ENCODE data around the gene CENPP.

CENPP gene

GRCh38 chr9:92402360-92402759 lies 76.6 kb downstream of the CENPP start:
- no peak for DNase-seq (ENCODE audit: low read depth)
- TF ChIP-seq CTCF (conservative IDR thresholded peaks at IDR 0.05; ENCODE audit: low read depth, low read length) = no peak
- H3K4me3 ChIP-seq (ENCODE audit: low read length) = no peak overlapping the region

GRCh38 chr9:92402826-92403745 lies 77.3 kb downstream of the CENPP start:
- DNase-seq (ENCODE audit: low read depth) = no peak
- no peak for TF ChIP-seq CTCF (conservative IDR thresholded peaks at IDR 0.05; ENCODE audit: low read depth, low read length)
- H3K4me3 ChIP-seq (ENCODE audit: low read length) = no peak overlapping the region

GRCh38 chr9:92404042-92404836 lies 78.5 kb downstream of the CENPP start, which contains the start of gene OGN:
TSS of gene OGN (minus strand) at chr9:92404578. CDS start at chr9:92403407, 1,171 bp downstream.
- TF ChIP-seq CTCF (conservative IDR thresholded peaks at IDR 0.05; ENCODE audit: low read depth, low read length) = no peak
- no peak within 1 kb of the TSS for H3K4me3 ChIP-seq (ENCODE audit: low read length)
- no peak for DNase-seq (ENCODE audit: low read depth)

GRCh38 chr9:92405818-92406217 lies 80.1 kb downstream of the CENPP start:
- TF ChIP-seq CTCF (conservative IDR thresholded peaks at IDR 0.05; ENCODE audit: low read depth, low read length) = no peak
- H3K4me3 ChIP-seq (ENCODE audit: low read length) = no peak overlapping the region
- DNase-seq (ENCODE audit: low read depth) = no peak

- DNase-seq (ENCODE audit: low read depth) = no peak
- H3K4me3 ChIP-seq (ENCODE audit: low read length) = no peak overlapping the region
- no peak for TF ChIP-seq CTCF (conservative IDR thresholded peaks at IDR 0.05; ENCODE audit: low read depth, low read length)
Observed at GRCh38 chr9:92406477-92406876, 80.7 kb downstream of the CENPP start.

GRCh38 chr9:92407818-92408217 lies 82.1 kb downstream of the CENPP start:
- no peak for TF ChIP-seq CTCF (conservative IDR thresholded peaks at IDR 0.05; ENCODE audit: low read depth, low read length)

More at GRCh38 chr9:92407818-92408217, 82.1 kb downstream of the CENPP start:
- no peak for DNase-seq (ENCODE audit: low read depth)
- no peak overlapping the region for H3K4me3 ChIP-seq (ENCODE audit: low read length)

Data from retinal pigment epithelial cell (primary cell).